NCI-H128 (cell line): Measurements from ENCODE around the gene COASY.
A peak's percentile ranks its signal among the peaks of the same experiment; 100 is the strongest.
"Not testable (repeated sequence)": the region's sequence is repeated elsewhere in the genome, so short reads cannot be mapped to it uniquely, and the experiment has no call there.

ENCODE experiments used
- DNase-seq: peaks from one replicate; lab custom pipeline; 2025; ENCODE audit not compliant: unreplicated experiment; lab: John Stamatoyannopoulos, UW

COASY gene

GRCh38 chr17:42531455-42532354 is 30.2 kb upstream of the COASY start:
- DNase-seq, result no peak

- DNase-seq, result no peak
Observed at GRCh38 chr17:42535155-42536047, 26.5 kb upstream of the COASY start.

- peak; percentile 39 for DNase-seq
Observed at GRCh38 chr17:42536048-42536371, 25.9 kb upstream of the COASY start, which contains the start of gene NAGLU. Gene NAGLU (plus strand): TSS chr17:42536241. CDS start chr17:42536273, 32 bp downstream.

- DNase-seq, result peak; percentile 61
Observed at GRCh38 chr17:42536372-42537155, 25.4 kb upstream of the COASY start.

GRCh38 chr17:42537156-42537805 is 24.7 kb upstream of the COASY start:
- no peak for DNase-seq

GRCh38 chr17:42537826-42538451 is 24.0 kb upstream of the COASY start:
- DNase-seq, result no peak

- DNase-seq, result no peak
Observed at GRCh38 chr17:42538482-42538881, 23.5 kb upstream of the COASY start.

- DNase-seq, result not testable (repeated sequence)
Observed at GRCh38 chr17:42540558-42540957, 21.4 kb upstream of the COASY start.

- no peak for DNase-seq
Observed at GRCh38 chr17:42541041-42541833, 20.7 kb upstream of the COASY start.

- DNase-seq, result no peak
Observed at GRCh38 chr17:42543190-42544079, 18.5 kb upstream of the COASY start.

GRCh38 chr17:42544874-42545283 is 17.1 kb upstream of the COASY start:
- no peak for DNase-seq

GRCh38 chr17:42545755-42546505 is 16.0 kb upstream of the COASY start:
- not testable (repeated sequence) for DNase-seq

- DNase-seq, result no peak
Observed at GRCh38 chr17:42547001-42547461, 14.9 kb upstream of the COASY start.

GRCh38 chr17:42547698-42548069 is 14.3 kb upstream of the COASY start:
- DNase-seq, result no peak

- DNase-seq, result no peak
Observed at GRCh38 chr17:42548070-42548837, 13.7 kb upstream of the COASY start.

- no peak for DNase-seq
Observed at GRCh38 chr17:42548993-42549755, 12.8 kb upstream of the COASY start.
